Measurements from ENCODE around the gene CCL25.

GRCh38 chr19:8096071-8096470 is 43.5 kb downstream of the CCL25 start:
- TF ChIP-seq REST (IDR thresholded peaks at IDR 0.05; ENCODE audit: low read depth): no peak
- TF ChIP-seq YY1 (IDR thresholded peaks at IDR 0.05; ENCODE audit: low read depth): no peak
- no peak for TF ChIP-seq ZBTB7A (IDR thresholded peaks at IDR 0.05; ENCODE audit: low read depth)
- TF ChIP-seq TAF1 (IDR thresholded peaks at IDR 0.05; ENCODE audit: low read depth): no peak
- no peak for TF ChIP-seq CEBPB (IDR thresholded peaks at IDR 0.05)

All from Ishikawa (cell line).